Spleen (tissue), 11 donors: ENCODE measurements around the gene PLEKHM3. TPM values are rescaled to one million over a fixed set of nuclear protein-coding genes. Genes with fewer than 3 reads are reported as not detected.

Experiments used
- DNase-seq: peaks from one replicate; pipeline ENCODE4 v3.0.0-alpha.2; 2020
- H3K27ac ChIP-seq, 8 donors: fragments of 200-600 bp; sonication (generic) in 7 of 8; 1 replicate in 4 of 8; 2 replicates in 4 of 8; pipeline versions ENCODE4 v1.5.0 to v1.8.0; 2016 to 2021; ENCODE audit warnings: inconsistent platforms in 4 of 8, mild to moderate bottlenecking in 4 of 8, moderate library complexity in 1 of 8
- H3K27me3 ChIP-seq, 7 donors: fragments of 200-600 bp; sonication (generic) in 6 of 7; replicated peaks in 1 of 7; 1 replicate in 4 of 7; 2 replicates in 3 of 7; pipeline versions ENCODE4 v1.5.0 to v1.8.0; 2016 to 2021; ENCODE audit warnings: inconsistent platforms in 3 of 7, mild to moderate bottlenecking in 1 of 7
- H3K36me3 ChIP-seq, 6 donors: fragments of 200-600 bp; sonication (generic) in 5 of 6; 1 replicate in 4 of 6; 2 replicates in 2 of 6; pipeline versions ENCODE4 v1.5.0 to v1.8.0; 2016 to 2021; ENCODE audit warnings: inconsistent platforms in 2 of 6
- H3K4me1 ChIP-seq, 6 donors: fragments of 200-600 bp; sonication (generic) in 5 of 6; 1 replicate in 3 of 6; 2 replicates in 3 of 6; pipeline versions ENCODE4 v1.5.0 to v1.8.0; 2016 to 2021; ENCODE audit warnings: inconsistent platforms in 3 of 6
- H3K4me3 ChIP-seq, 8 donors: fragments of 200-600 bp; sonication (generic) in 7 of 8; 1 replicate in 4 of 8; 2 replicates in 4 of 8; pipeline versions ENCODE4 v1.5.0 to v1.8.0; 2016 to 2021; ENCODE audit warnings: inconsistent platforms in 4 of 8, mild to moderate bottlenecking in 4 of 8, moderate library complexity in 2 of 8
- H3K9me3 ChIP-seq, 8 donors: fragments of 200-600 bp; sonication (generic) in 7 of 8; 1 replicate in 4 of 8; 2 replicates in 4 of 8; pipeline versions ENCODE4 v1.5.0 to v1.8.0; 2016 to 2021; ENCODE audit warnings: inconsistent platforms in 4 of 8
- POLR2A ChIP-seq, 3 donors: fragments of 450-650 bp; IDR thresholded peaks; one replicate each; pipeline ENCODE4 v1.5.1; 2017; ENCODE audit warnings: antibody characterized with exemption in 3 of 3, mild to moderate bottlenecking in 1 of 3
- POLR2AphosphoS5 ChIP-seq, 3 donors: sonication (generic); formaldehyde crosslinking; IDR thresholded peaks; one replicate each; pipeline ENCODE4 v1.5.1; 2017; ENCODE audit warnings: antibody characterized with exemption in 3 of 3
- WGBS, 5 donors: extraction: QIAGEN DNeasy Blood & Tissue Kit in 3 of 5; methylation state at CpG; one replicate each; pipeline versions ENCODE4 v1.1.5 to v1.1.7; 2013 to 2018; 5-methylcytosine and 5-hydroxymethylcytosine counted together
- intact Hi-C: fragments of 100-400 bp; cut with DNase I; formaldehyde crosslinking; loops from one replicate; pipeline ENCODE4 v1.15.0; 2023; ENCODE audit warnings: low total_unique reads
- polyA plus RNA-seq, 3 donors: library from polyadenylated mRNA; stranded (reverse); fragments of 200-250 nt; gene quantifications; one replicate each; pipeline ENCODE4 v1.2.1, GENCODE V29; 2013
- total RNA-seq, 7 donors: library from RNA; depleted of rRNA in 3 of 7; stranded (reverse); fragments of >200 nt in 3 of 7; fragmentation: NEBNext Ultra II Directional in 4 of 7; extraction: Animal tissue kit (Norgen Biotek cat#: 25700) in 4 of 7; gene quantifications; one replicate each; pipeline versions ENCODE4 v1.1.0 to v1.2.1, GENCODE V29; 2016 to 2021
- TF ChIP-seq, protein P1 (sequence below), 11 experiments: fragments of 200-600 bp in 7 of 11; fragments of 450-650 bp in 4 of 11; sonication (generic) in 4 of 11; IDR thresholded peaks in 8 of 11; conservative IDR thresholded peaks in 3 of 11; 1 replicate in 7 of 11; 2 replicates in 4 of 11; pipeline versions ENCODE4 v1.4.0 to v1.8.0; 2016 to 2021; ENCODE audit warnings: antibody characterized with exemption in 11 of 11, inconsistent platforms in 4 of 11, mild to moderate bottlenecking in 1 of 11
- donor health status: healthy with polysubstance abuse.
- donor health status: DM: no; HTN: no; CAD: no; lungs with moderate emphysema.
- donor health status: DM: no; HTN: no; CAD: no.
- donor health status: Bipolar disorder and iron deficiency.
- donor health status: healthy.
- donor health status: DM: no; HTN: no; CAD: no.
- donor health status: DM: yes; HTN: yes; CAD: no.

PLEKHM3 gene
- total and polyA plus RNA-seq, 10 donors = 2.4 to 24.3 (median 18.3) TPM

DNA sequence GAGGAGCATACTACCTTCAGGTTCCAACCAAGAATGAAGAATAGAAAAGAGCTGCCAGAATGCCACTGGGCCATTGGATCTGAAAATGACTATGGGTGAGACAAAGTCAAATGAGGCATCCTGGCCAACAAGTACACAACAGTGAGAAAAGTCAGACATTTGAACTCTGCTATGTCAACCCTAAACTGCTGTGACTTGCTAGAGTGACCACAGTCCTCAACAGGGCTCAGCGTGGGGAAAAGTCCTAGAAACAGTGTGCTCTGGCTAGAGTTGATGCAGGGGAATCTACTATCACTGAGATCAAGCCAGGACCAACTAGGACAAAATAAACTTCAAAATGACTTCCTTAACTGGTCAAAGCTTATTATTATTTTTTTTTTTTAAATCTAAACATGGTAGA lies 157.4 kb downstream of the PLEKHM3 start:
- 86 to 100% (median 96%) methylated on average over 1 of the region's 1 CpG for WGBS, 5 donors
- H3K36me3 ChIP-seq = no peaks in the 10 kb centered on the region
- no peak for DNase-seq
- TF ChIP-seq, protein P1, sequence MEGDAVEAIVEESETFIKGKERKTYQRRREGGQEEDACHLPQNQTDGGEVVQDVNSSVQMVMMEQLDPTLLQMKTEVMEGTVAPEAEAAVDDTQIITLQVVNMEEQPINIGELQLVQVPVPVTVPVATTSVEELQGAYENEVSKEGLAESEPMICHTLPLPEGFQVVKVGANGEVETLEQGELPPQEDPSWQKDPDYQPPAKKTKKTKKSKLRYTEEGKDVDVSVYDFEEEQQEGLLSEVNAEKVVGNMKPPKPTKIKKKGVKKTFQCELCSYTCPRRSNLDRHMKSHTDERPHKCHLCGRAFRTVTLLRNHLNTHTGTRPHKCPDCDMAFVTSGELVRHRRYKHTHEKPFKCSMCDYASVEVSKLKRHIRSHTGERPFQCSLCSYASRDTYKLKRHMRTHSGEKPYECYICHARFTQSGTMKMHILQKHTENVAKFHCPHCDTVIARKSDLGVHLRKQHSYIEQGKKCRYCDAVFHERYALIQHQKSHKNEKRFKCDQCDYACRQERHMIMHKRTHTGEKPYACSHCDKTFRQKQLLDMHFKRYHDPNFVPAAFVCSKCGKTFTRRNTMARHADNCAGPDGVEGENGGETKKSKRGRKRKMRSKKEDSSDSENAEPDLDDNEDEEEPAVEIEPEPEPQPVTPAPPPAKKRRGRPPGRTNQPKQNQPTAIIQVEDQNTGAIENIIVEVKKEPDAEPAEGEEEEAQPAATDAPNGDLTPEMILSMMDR (IDR thresholded peaks at IDR 0.05 in 8 of 11, conservative IDR thresholded peaks at IDR 0.05 in 3 of 11) = no peak
- TF ChIP-seq POLR2AphosphoS5 (IDR thresholded peaks at IDR 0.05) (no peak), POLR2A (IDR thresholded peaks at IDR 0.05) (no peak)
- no peak overlapping the region for H3K27ac ChIP-seq
- H3K9me3 ChIP-seq = no peaks in the 10 kb centered on the region
- peaks cover 0 to 20% (median 7%) of the 10 kb centered on the region in 6 donors for H3K4me1 ChIP-seq
- intact Hi-C loops = no loop called here
- H3K27me3 ChIP-seq = no peaks in the 10 kb centered on the region
- H3K4me3 ChIP-seq = no peak overlapping the region

DNA sequence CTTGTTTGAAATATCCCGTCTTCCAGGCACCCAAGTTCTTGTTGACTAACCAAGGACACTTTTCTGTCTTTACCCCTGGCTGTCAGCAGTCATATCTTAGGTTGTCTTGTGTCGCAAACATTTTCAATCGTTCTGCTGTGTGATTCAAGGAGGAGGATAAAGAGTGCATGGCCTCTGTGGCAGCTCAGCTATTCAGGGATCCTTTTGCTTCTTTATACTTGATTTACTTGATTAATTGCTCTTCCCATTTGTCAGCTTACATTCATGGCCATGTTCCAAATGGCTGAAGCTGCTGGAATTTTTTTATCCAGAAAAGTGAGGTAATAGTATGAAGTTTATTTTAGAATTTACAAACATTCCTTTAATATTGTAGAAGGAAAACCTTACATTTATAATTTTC lies 158.3 kb downstream of the PLEKHM3 start:
- Histone ChIP-seq H3K4me3 (no peak overlapping the region), H3K27ac (no peak overlapping the region), H3K4me1 (peaks cover 0 to 20% (median 7%) of the 10 kb centered on the region in 6 donors), H3K9me3 (no peaks in the 10 kb centered on the region), H3K27me3 (no peaks in the 10 kb centered on the region), H3K36me3 (no peaks in the 10 kb centered on the region)
- intact Hi-C loops = no loop called here
- TF ChIP-seq POLR2AphosphoS5 (IDR thresholded peaks at IDR 0.05) (no peak), POLR2A (IDR thresholded peaks at IDR 0.05) (no peak)
- TF ChIP-seq, protein P1 (IDR thresholded peaks at IDR 0.05 in 8 of 11, conservative IDR thresholded peaks at IDR 0.05 in 3 of 11) = no peak
- WGBS, 5 donors = 80 to 89% (median 88%) methylated on average over 3 of the region's 3 CpGs
- no peak for DNase-seq

DNA sequence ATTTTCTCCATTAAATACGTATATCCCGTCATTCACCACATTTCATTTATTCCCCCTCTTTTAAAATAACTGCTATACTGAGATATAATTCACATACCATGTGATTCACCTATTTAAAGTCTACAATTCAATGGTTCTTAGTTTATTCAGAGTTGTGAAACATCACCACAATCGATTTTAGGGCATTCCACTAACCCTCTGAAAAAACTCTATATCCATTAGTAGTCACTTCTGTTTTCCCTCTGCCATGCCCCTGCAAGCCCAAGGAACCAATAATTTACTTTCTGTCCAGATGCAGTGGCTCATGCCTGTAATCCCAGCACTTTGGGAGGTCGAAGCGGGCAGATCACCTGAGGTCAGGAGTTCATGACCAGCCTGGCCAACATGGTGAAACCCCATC lies 160.1 kb downstream of the PLEKHM3 start:
- intact Hi-C loops = no loop called here
- Histone ChIP-seq H3K27ac (no peak overlapping the region), H3K4me3 (no peak overlapping the region), H3K4me1 (peaks cover 0 to 14% (median 8%) of the 10 kb centered on the region in 6 donors), H3K27me3 (no peaks in the 10 kb centered on the region), H3K36me3 (peaks cover 0 to 11% (median 0%) of the 10 kb centered on the region in 6 donors), H3K9me3 (no peaks in the 10 kb centered on the region)
- 92 to 98% (median 94%) methylated on average over 5 of the region's 5 CpGs for WGBS, 5 donors
- no peak for DNase-seq
- TF ChIP-seq, protein P1 (IDR thresholded peaks at IDR 0.05 in 8 of 11, conservative IDR thresholded peaks at IDR 0.05 in 3 of 11) = no peak
- TF ChIP-seq POLR2AphosphoS5 (IDR thresholded peaks at IDR 0.05) = no peak
- TF ChIP-seq POLR2A (IDR thresholded peaks at IDR 0.05) = no peak

DNA sequence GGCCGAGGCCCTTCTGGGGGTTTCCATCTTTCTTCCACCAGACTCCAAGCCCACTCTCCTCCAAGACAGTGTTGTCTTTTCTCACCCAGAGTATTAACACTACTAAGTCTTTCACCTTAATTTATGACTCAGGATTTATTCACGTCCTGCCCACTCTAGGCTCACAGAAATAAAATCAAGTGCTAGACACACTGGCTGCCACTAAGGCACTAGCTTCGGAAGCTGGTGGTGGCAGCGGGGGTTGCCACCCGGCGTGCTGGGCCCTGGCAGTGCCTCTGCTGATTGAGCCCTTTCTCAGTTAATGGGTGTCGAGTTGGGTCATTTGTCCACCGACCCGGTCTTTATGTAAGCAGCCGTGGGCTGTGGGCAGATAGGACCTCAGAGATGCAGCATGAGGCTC lies 162.0 kb downstream of the PLEKHM3 start:
- Histone ChIP-seq H3K4me3 (no peak overlapping the region), H3K9me3 (no peaks in the 10 kb centered on the region), H3K27ac (no peak overlapping the region), H3K36me3 (peaks cover 0 to 21% (median 0%) of the 10 kb centered on the region in 6 donors), H3K27me3 (no peaks in the 10 kb centered on the region), H3K4me1 (peaks cover 0 to 5% (median 0%) of the 10 kb centered on the region in 6 donors)
- WGBS, 5 donors = 93 to 98% (median 96%) methylated on average over 10 of the region's 10 CpGs
- TF ChIP-seq, protein P1 (IDR thresholded peaks at IDR 0.05 in 8 of 11, conservative IDR thresholded peaks at IDR 0.05 in 3 of 11) = no peak
- no peak for DNase-seq
- intact Hi-C loops = no loop called here
